Eye (tissue), 1 donor: ENCODE measurements around the gene SRD5A1.
"Not testable (repeated sequence)": the region's sequence is repeated elsewhere in the genome, so short reads cannot be mapped to it uniquely, and the experiment has no call there.

ENCODE experiments used
- DNase-seq: peaks from one replicate; pipeline ENCODE4 v3.0.0-alpha.2; 2015

The SRD5A1 gene

GRCh38 chr5:6649186-6649585, 15.9 kb downstream of the SRD5A1 start:
- no peak for DNase-seq

DNA sequence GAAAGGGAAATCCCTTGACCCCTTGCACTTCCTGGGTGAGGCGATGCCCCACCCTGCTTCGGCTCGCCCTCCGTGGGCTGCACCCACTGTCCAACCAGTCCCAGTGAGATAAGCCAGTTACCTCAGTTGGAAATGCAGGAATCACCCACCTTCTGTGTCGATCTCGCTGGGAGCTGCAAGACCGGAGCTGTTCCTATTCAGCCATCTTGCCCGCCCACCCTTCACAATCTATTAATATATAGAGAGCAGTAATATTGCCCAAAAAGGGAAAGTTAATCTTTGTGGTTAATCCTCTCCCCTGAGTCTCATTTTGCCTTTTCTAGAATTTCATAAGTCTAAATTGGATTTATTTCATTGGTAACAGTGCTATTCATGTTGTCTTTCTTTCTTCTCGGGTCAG, 16.4 kb downstream of the SRD5A1 start:
- no peak for DNase-seq

DNA sequence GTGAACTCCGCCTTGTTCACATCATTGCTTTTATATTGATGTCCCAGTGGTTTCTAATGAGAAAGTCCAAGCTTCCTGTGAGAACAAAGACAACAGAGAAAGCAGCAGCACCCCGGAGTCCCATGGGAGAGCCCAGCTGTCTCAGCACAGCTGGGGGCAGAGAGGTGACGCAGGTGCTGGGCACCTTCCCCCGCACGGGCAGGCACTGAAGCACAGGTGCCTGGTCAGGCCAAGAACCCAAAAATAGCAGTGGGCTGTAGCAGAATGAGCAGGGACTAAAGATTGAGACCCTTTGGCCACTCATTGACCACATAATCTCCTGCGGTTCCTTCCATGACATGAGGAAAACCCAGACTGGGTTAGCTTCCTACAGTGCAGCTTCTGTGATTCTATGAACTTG, 18.8 kb downstream of the SRD5A1 start:
- no peak for DNase-seq

- DNase-seq: no peak
These were observed 22.2 kb downstream of the SRD5A1 start for GRCh38 chr5:6655432-6655831.

DNA sequence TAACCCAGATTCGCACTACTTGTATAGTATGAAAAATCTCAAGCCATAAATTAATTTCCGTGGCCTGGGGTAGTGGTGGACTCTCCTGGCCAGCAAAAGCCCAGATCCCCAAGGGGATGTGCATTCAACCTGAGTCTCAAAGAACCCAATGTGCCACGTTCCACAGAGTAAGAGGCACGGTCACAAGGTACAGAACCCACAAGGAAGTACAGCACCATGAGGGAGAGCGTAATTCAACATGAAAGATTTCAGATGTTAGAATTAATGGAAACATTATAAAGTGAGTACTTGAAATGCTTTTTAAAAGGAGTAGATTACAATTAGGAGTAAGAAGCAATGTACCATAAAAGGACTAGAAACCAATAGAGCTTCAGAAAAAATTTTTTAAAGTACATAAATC, 23.4 kb downstream of the SRD5A1 start:
- DNase-seq: peak; percentile 15

DNA sequence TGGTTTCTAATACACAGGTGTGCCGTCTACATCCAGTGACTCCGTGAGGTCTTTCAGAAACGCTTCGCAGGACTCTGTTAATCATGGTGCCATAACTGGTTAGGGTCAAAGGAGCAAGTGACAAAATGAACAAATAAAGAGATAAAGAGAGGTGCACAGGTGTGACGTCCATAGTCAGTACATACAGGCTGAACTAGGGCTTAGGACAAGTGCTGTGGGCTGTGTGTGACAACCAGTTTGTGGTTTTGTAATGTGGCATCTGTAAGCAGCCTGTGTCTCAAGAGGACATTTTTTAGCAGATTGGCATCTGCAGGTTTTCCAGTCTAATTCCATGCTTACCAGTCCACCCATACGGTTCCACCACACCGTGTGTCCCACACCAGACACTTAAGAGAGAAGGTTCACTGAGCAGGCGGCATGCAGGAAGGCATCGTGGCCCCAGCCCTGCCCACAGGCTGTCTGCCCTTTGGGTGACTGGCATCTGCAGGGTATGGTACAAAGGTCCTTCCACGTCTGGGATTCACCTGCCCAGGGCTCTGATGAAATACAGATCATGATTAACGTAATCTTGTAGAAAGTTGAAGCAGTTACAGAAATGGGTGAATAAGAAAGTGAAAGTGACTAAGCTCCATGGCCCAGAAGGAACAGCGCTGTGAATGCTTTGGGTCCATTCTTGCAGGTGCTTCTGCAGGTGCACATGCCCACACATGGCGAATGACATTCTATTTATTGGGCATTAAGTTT, 26.9 kb downstream of the SRD5A1 start:
- no peak for DNase-seq

DNA sequence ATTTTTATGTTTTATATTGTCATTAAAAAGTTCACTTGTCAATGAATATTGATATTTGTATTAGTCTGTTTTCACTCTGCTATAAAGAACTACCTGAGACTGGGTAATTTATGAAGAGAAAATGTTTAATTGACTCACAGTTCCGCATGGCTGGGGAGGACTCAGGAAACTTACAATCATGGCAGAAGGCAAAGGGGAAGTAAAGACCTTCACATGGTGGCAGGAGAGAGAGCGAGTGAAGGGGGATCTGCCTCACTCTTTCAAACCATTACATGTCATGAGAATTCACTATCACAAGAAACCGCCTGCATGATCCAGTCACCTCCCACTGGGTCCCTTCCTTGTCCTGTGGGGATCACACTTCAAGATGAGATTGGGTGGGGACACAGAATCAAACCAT, 27.4 kb downstream of the SRD5A1 start:
- DNase-seq: no peak

DNA sequence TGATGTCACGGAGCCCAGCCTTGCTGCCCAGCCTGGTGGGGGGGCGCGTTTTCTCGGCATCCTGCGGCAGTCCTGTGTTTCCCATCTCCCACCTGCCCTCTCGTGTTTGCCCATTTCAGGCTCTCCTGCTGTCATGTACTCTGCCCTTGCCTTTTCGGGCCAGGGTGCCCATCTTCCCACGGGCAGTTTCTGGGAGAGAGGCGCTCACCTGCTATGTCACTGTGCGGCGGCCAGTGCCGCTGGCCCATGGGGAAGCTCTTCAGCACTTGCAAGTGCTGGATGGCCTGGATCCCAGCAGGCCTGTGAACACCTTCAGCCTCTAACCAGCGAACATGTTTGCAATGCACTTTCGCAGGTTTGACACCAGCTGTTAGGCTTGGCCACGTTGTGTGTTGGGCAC, 33.5 kb downstream of the SRD5A1 start:
- no peak for DNase-seq

DNA sequence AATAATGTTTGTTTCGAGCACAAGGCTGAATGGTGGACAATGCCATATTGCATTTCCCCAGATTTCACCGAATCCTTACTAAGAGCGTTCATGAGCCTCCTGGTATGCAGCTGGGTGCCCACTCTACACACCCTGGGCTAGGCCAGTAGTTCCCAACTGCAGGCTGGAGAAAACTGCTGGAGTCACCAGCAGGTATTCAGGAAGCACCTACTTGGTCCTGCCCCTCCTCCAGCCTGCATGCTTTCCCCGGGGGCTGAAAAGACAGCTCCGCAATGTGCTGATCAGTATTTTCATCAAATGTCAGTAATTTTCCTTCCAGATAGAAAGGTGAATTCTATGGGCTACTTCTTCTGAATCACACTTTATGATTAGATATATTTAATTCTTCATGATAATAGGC, 34.4 kb downstream of the SRD5A1 start:
- no peak for DNase-seq

- not testable (repeated sequence) for DNase-seq
These were observed 35.5 kb downstream of the SRD5A1 start for GRCh38 chr5:6668717-6669116.

DNA sequence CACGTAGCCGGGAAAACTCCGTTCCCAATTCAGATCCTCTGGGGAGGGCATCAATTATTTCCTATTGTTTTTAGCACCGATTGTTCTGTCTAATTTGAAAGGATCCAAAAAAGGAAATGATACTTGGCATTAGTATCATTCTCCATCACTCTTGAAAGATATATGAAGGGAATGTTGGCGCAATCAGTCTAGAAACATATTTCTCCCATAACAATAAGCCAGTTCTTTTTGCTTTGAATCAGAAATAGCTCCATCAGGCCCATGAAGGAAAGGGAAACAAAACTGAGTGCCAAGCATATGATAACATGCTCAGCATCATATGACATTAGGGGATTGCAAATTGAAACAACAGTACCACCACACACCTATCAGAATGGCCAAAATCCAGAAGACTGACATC, 39.8 kb downstream of the SRD5A1 start:
- DNase-seq: no peak

DNA sequence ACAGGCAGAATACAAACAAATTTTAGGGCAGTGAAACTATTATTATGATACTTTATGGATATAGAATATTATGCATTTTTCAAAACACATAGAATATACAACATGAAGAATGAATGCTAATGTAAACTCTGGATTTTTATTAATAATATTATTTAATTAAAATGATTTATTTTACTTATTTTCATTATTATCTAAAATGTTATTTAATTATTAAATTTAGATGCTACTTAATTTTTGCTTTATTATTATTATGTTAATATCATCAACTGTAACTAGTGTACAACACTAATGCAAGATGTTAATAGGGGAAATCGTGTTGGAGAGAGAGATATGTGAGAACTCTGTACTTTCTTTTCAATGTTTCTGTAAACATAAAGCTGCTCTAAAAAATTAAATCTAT, 40.7 kb downstream of the SRD5A1 start:
- DNase-seq: no peak

DNA sequence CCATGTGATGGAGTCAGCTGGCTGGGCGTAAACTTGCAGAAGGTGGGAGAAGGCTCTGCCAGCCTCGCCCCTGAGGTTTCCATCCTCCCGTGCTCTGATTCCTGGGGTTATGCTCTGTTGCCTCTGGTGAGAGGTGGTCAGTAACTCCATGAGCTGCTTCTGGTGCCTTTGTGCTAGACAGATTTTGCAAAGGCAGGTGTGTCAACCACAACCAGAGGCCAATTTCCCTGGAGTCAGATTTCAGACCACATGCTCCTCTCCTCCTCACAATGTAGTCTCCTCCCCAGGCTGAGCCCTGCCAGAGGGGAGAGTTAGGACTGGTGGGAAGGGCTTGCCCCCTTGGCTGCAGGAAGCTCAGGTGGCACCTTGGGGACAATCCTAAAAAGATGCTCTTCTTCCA, 41.2 kb downstream of the SRD5A1 start:
- DNase-seq: no peak

DNA sequence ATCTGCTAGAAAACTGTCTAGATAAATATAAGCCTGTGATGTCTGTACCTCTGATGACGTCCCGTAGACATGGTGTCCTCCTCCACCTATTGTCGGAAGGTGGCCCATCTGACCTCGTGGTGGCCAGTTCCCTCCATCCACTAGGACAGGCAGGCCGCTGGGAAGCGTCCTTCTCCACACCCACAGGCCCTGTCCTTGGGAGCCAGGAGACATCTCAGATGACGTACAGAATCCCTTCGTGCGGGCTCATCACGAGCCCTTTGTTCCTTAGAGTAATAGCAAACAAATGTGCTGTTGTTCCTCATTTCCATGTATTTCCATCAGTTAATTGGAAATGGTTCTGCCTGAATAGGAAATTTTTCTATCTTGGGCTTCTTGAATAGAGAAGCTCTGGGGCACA, 41.6 kb downstream of the SRD5A1 start:
- no peak for DNase-seq

DNA sequence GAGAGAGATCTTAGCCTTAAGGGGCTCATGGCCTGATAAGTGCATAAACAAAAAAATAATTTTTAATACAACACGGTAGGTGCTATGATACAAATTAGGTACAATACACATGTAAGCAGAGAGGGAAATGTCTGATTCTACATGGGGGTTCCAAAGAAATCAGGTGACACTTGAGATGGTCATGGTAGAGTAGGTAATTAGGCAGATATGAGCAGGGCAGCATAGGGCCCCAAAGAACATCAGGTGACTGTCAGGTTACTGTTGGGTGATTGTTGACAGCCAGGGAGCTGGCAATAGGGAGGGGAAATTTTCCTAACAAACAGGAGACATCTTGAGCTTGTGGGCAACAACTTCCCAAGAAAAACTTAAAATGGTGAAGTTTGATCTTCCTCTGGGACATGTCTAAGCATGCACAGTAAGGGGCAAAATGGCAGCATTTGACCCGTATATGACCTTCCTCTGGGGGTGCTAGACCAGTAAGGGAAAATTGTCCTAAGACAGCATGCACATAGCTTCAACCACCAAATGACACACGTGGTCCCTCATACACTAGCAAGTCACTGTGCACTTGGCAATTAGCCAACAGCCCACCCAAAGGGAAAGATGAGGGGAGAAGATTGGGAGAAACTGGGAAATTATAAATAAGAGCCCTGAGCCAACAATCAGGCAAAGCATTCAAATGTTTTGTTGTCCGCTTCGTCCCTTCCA, 42.7 kb downstream of the SRD5A1 start:
- no peak for DNase-seq

- DNase-seq: no peak
These were observed 43.5 kb downstream of the SRD5A1 start for GRCh38 chr5:6676702-6677101.

DNA sequence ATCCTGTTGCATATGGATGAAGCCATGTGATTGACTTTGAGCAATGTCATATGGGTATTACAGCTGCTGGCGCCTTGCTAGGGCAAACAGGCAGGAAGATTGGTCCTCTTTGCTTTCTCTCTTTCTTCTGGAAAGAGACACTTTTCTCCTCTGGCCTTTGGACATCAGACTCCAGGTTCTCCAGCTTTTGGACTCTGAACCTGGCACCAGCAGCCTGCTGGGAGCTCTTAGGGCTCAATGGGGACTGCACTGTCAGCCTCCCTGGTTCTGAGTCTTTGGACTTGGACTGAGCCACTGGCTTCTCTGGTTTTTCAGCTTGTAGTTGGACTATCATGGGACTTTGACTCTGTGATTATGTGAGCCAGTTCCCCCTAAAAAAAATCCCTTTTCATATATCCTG, 45.1 kb downstream of the SRD5A1 start:
- no peak for DNase-seq

GRCh38 chr5:6680922-6681321, 47.7 kb downstream of the SRD5A1 start:
- no peak for DNase-seq

- DNase-seq: no peak
These were observed 48.4 kb downstream of the SRD5A1 start for GRCh38 chr5:6681682-6682081.

DNA sequence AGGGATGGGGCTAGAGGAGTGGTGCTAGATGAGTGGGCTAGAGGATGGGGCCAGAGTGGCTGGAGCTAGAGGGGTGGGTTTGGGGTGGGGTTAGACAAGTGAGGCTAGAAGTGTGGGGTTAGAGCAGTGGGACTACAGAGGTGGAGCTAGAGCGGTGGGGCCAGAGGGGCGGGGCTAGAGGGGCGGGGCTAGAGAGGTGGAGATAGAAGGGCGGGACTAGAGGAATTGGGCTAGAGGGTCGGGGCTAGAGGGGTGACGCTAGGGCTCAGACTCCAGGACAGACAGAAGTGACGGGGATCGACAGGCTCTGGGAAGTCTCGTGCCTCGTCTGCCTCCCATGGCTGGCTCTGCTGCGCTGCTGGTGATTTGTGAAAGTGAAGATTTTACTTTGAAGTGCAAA, 49.0 kb downstream of the SRD5A1 start:
- DNase-seq: no peak

DNA sequence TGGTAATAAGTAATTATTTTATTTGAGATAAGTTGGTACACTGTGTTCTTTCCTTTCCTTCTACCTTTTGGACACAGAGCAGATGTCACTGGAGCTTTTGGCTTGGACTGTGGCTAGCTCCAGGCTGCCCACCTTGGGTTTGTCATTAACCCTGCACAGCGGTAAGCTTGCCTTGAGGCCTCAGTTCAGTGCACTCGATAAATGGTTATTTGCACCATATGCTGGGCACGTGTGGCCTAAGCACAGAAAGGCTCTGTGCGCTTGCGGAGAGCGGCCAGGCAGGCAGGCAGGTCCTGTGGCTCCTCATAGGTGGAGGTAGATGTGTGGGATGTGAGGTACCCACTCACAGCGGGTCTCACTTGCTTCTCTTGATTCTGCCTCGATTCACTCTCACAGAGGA, 50.0 kb downstream of the SRD5A1 start:
- DNase-seq: no peak

DNA sequence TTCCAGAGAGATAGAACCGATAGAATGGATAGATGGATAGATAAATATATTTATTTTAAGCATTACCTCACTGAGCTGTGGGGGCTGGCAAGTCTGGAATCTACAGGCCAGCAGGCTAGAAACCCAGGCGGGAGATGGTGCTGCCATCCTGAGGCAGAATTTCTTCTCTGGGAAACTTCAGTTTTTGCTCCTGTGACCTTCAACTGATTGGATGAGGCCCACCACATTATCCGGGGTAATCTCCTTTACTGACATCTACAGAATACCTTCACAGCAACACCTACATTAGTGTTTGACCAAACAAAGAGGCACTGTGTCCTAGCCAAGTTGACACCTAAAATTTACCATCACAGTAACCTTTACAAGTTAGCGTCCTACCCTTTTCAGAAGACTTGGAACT, 50.8 kb downstream of the SRD5A1 start:
- no peak for DNase-seq

DNA sequence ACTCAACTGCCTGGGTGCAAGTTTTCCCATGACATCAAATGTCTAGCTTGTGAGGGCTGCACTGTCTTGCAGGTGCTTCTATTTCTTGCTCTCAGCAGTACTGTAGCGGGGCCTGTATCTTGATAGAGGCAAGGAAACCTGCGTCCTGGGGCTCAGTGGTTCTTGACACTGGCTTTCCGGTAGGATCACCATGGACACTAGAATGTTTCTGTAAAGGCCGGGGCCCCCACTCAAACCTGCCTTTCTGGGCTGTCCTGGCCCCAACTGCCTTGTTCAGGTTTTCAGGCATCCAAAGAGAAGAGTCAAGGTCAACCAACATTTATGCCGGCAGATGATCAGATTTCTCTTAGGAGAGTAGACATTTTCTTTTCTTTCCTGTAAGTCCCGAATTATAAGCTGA, 53.3 kb downstream of the SRD5A1 start:
- DNase-seq: no peak

DNA sequence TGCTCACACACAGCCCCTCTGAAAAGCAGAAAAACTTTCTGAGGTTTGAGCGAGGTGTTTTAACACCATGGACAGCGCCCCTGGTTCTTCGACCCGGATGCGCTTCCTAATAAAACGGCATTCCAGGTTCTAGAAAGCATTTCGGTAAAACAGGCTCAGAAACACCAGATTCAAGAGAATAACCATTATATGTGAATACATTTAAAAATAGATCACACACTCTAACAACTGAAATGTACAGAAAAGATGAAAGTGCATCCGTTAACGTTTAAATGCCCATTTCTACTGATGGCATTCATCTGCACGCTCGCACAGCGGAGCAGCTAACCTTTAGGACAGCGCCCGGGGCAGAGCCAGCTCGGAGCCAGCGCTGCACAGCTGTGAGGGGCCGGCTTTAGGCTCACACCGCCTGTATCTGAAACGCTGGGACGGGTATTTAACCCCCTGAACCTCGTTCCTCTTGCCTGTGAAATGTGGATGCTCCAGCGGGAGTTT, 53.7 kb downstream of the SRD5A1 start:
- peak; percentile 87 for DNase-seq

- DNase-seq: no peak
These were observed 54.3 kb downstream of the SRD5A1 start for GRCh38 chr5:6687505-6687904.
